Right forelimb (tissue), 1 donor: ENCODE data around the gene JUP.
"Not testable (repeated sequence)": the region's sequence is repeated elsewhere in the genome, so short reads cannot be mapped to it uniquely, and the experiment has no call there.

Experiments
- DNase-seq: peaks from one replicate; pipeline ENCODE4 v3.0.0-alpha.2; 2018

The JUP gene

GRCh38 chr17:41786227-41787020 lies at the start of gene JUP:
TSS of gene JUP (minus strand) at chr17:41786711. CDS start at chr17:41771854, 14,857 bp downstream.
- DNase-seq = peak; percentile 97

- DNase-seq = peak; percentile 85
Observed at GRCh38 chr17:41835800-41836549, 49.5 kb upstream of the JUP start, which contains the start of gene NT5C3B. TSS of gene NT5C3B (minus strand) at chr17:41836232. CDS start at chr17:41836193, 39 bp downstream.

GRCh38 chr17:41835214-41835799 lies 48.8 kb upstream of the JUP start:
- DNase-seq = no peak

- not testable (repeated sequence) for DNase-seq
Observed at GRCh38 chr17:41829961-41830360, 43.5 kb upstream of the JUP start.

GRCh38 chr17:41825175-41825845 lies 38.8 kb upstream of the JUP start:
- no peak for DNase-seq

- DNase-seq = no peak
Observed at GRCh38 chr17:41824086-41824485, 37.6 kb upstream of the JUP start.

- no peak for DNase-seq
Observed at GRCh38 chr17:41823580-41823979, 37.1 kb upstream of the JUP start.

- no peak for DNase-seq
Observed at GRCh38 chr17:41823141-41823524, 36.6 kb upstream of the JUP start.

- no peak for DNase-seq
Observed at GRCh38 chr17:41822216-41823140, 36.0 kb upstream of the JUP start.

- DNase-seq = no peak
Observed at GRCh38 chr17:41821776-41822175, 35.3 kb upstream of the JUP start.

- no peak for DNase-seq
Observed at GRCh38 chr17:41818024-41818423, 31.5 kb upstream of the JUP start.

GRCh38 chr17:41816637-41817320 lies 30.3 kb upstream of the JUP start:
- DNase-seq = no peak

GRCh38 chr17:41814195-41814594 lies 27.7 kb upstream of the JUP start:
- no peak for DNase-seq

- DNase-seq = no peak
Observed at GRCh38 chr17:41813699-41814124, 27.2 kb upstream of the JUP start.

GRCh38 chr17:41813152-41813680 lies 26.7 kb upstream of the JUP start:
- no peak for DNase-seq

GRCh38 chr17:41812381-41813151 lies 26.1 kb upstream of the JUP start, which contains the start of gene FKBP10:
TSS of gene FKBP10 (plus strand) at chr17:41813004. CDS start at chr17:41813035, 31 bp downstream.
- DNase-seq = peak; percentile 95

- peak; percentile 92 for DNase-seq
Observed at GRCh38 chr17:41811549-41812380, 25.3 kb upstream of the JUP start, which contains the start of gene P3H4. TSS of gene P3H4 (minus strand) at chr17:41811949. CDS start at chr17:41811915, 34 bp downstream.

GRCh38 chr17:41810659-41811548 lies 24.4 kb upstream of the JUP start:
- DNase-seq = no peak
